Dedifferentiated amniotic fluid mesenchymal stem cell (primary cell): ENCODE data around the gene ZNF462.
"Not testable (repeated sequence)": the region's sequence is repeated elsewhere in the genome, so short reads cannot be mapped to it uniquely, and the experiment has no call there.

ENCODE experiments used
- DNase-seq: peaks from one replicate; pipeline ENCODE4 v3.0.0-alpha.2; 2016; ENCODE audit errors: extremely low spot score

The ZNF462 gene

GRCh38 chr9:106886111-106887046, 23.4 kb downstream of the ZNF462 start:
- DNase-seq: no peak

- DNase-seq: no peak
These were observed 24.1 kb downstream of the ZNF462 start for GRCh38 chr9:106887066-106887465.

GRCh38 chr9:106889061-106889590, 26.2 kb downstream of the ZNF462 start:
- no peak for DNase-seq

- DNase-seq: no peak
These were observed 27.6 kb downstream of the ZNF462 start for GRCh38 chr9:106890608-106891007.

- no peak for DNase-seq
These were observed 28.3 kb downstream of the ZNF462 start for GRCh38 chr9:106891286-106891685.

GRCh38 chr9:106892632-106893031, 29.7 kb downstream of the ZNF462 start:
- peak; percentile 95 for DNase-seq

GRCh38 chr9:106893088-106893487, 30.1 kb downstream of the ZNF462 start:
- DNase-seq: peak; percentile 20

- no peak for DNase-seq
These were observed 33.7 kb downstream of the ZNF462 start for GRCh38 chr9:106896695-106897094.

GRCh38 chr9:106897236-106897635, 34.3 kb downstream of the ZNF462 start:
- DNase-seq: peak; percentile 22

- no peak for DNase-seq
These were observed 34.8 kb downstream of the ZNF462 start for GRCh38 chr9:106897751-106898150.

- not testable (repeated sequence) for DNase-seq
These were observed 37.6 kb downstream of the ZNF462 start for GRCh38 chr9:106900523-106900922.

- no peak for DNase-seq
These were observed 43.2 kb downstream of the ZNF462 start for GRCh38 chr9:106906129-106906528.

- no peak for DNase-seq
These were observed 49.0 kb downstream of the ZNF462 start for GRCh38 chr9:106911951-106912350.

- DNase-seq: no peak
These were observed 50.3 kb downstream of the ZNF462 start for GRCh38 chr9:106913276-106913675.

- no peak for DNase-seq
These were observed 52.9 kb downstream of the ZNF462 start for GRCh38 chr9:106915851-106916250.

GRCh38 chr9:106916466-106917235, 53.7 kb downstream of the ZNF462 start:
- DNase-seq: peak; percentile 38

- no peak for DNase-seq
These were observed 56.0 kb downstream of the ZNF462 start for GRCh38 chr9:106918825-106919509.

- no peak for DNase-seq
These were observed 57.1 kb downstream of the ZNF462 start for GRCh38 chr9:106920091-106920490.

GRCh38 chr9:106920701-106921283, 57.8 kb downstream of the ZNF462 start:
- no peak for DNase-seq

GRCh38 chr9:106921341-106921899, 58.5 kb downstream of the ZNF462 start:
- peak; percentile 26 for DNase-seq

- DNase-seq: peak; percentile 16
These were observed 59.1 kb downstream of the ZNF462 start for GRCh38 chr9:106922026-106922425.
